Stomach smooth muscle (tissue), 2 donors: ENCODE results near the gene ADORA2A.

Experiments used
- H3K27ac ChIP-seq: one replicate; pipeline ENCODE4 v1.7.0; 2013; ENCODE audit warnings: mild to moderate bottlenecking, low read length, inconsistent platforms
- H3K27me3 ChIP-seq, 2 donors: one replicate each; pipeline ENCODE4 v1.7.0; 2013; ENCODE audit warnings: low read length in 2 of 2; ENCODE audit not compliant: insufficient read depth in 2 of 2, control insufficient read depth in 1 of 2
- H3K36me3 ChIP-seq, 2 donors: one replicate each; pipeline ENCODE4 v1.7.0; 2013; ENCODE audit warnings: low read length in 2 of 2; ENCODE audit not compliant: control insufficient read depth in 2 of 2, insufficient read depth in 2 of 2
- H3K4me1 ChIP-seq: one replicate; pipeline ENCODE4 v1.7.0; 2013; ENCODE audit warnings: low read length; ENCODE audit not compliant: control insufficient read depth, insufficient read depth
- H3K4me3 ChIP-seq, 2 donors: one replicate each; pipeline ENCODE4 v1.7.0; 2013; ENCODE audit warnings: low read length in 2 of 2
- H3K9ac ChIP-seq, 2 donors: one replicate each; pipeline ENCODE4 v1.7.0; 2013; ENCODE audit warnings: low read length in 2 of 2, mild to moderate bottlenecking in 1 of 2
- H3K9me3 ChIP-seq, 2 donors: one replicate each; pipeline ENCODE4 v1.7.0; 2013; ENCODE audit warnings: low read length in 2 of 2; ENCODE audit not compliant: control insufficient read depth in 2 of 2
- donor health status: healthy.
- donor health status: Pancreatic carcinoma.

ADORA2A gene

GRCh38 chr22:24412274-24412673 is 15.1 kb upstream of the ADORA2A start:
- no peak overlapping the region for H3K27ac ChIP-seq
- no peaks in the 10 kb centered on the region for H3K27me3 ChIP-seq
- H3K9me3 ChIP-seq, result no peaks in the 10 kb centered on the region
- H3K36me3 ChIP-seq, result peaks cover 13 to 29% of the 10 kb centered on the region in 2 donors
- peaks cover 10% of the 10 kb centered on the region for H3K4me1 ChIP-seq
- H3K4me3 ChIP-seq, result no peak overlapping the region
- H3K9ac ChIP-seq, result no peak overlapping the region

GRCh38 chr22:24413271-24413670 is 14.1 kb upstream of the ADORA2A start:
- H3K4me3 ChIP-seq, result no peak overlapping the region
- peaks cover 12 to 29% of the 10 kb centered on the region in 2 donors for H3K36me3 ChIP-seq
- H3K27ac ChIP-seq, result no peak overlapping the region

GRCh38 chr22:24413736-24414385 is 13.5 kb upstream of the ADORA2A start:
- peaks cover under 1% of the 10 kb centered on the region for H3K4me1 ChIP-seq
- no peaks in the 10 kb centered on the region for H3K9me3 ChIP-seq
- no peak overlapping the region for H3K27ac ChIP-seq
- no peak overlapping the region for H3K4me3 ChIP-seq
- H3K27me3 ChIP-seq, result no peaks in the 10 kb centered on the region
- no peak overlapping the region for H3K9ac ChIP-seq
- H3K36me3 ChIP-seq, result peaks cover 10 to 29% of the 10 kb centered on the region in 2 donors

More at GRCh38 chr22:24413271-24413670, 14.1 kb upstream of the ADORA2A start:
- Histone ChIP-seq H3K9ac (no peak overlapping the region), H3K9me3 (no peaks in the 10 kb centered on the region), H3K27me3 (no peaks in the 10 kb centered on the region), H3K4me1 (peaks cover 5% of the 10 kb centered on the region)

GRCh38 chr22:24414523-24414922 is 12.9 kb upstream of the ADORA2A start:
- no peak overlapping the region for H3K27ac ChIP-seq
- peaks cover 10 to 29% of the 10 kb centered on the region in 2 donors for H3K36me3 ChIP-seq
- H3K9ac ChIP-seq, result no peak overlapping the region
- no peaks in the 10 kb centered on the region for H3K9me3 ChIP-seq
- H3K4me3 ChIP-seq, result no peak overlapping the region
- no peaks in the 10 kb centered on the region for H3K4me1 ChIP-seq
- H3K27me3 ChIP-seq, result no peaks in the 10 kb centered on the region

GRCh38 chr22:24414984-24415945 is 12.1 kb upstream of the ADORA2A start:
- Histone ChIP-seq H3K36me3 (peaks cover 10 to 29% of the 10 kb centered on the region in 2 donors), H3K4me1 (no peaks in the 10 kb centered on the region), H3K27me3 (no peaks in the 10 kb centered on the region), H3K9me3 (no peaks in the 10 kb centered on the region), H3K27ac (no peak overlapping the region), H3K4me3 (no peak overlapping the region), H3K9ac (no peak overlapping the region)

GRCh38 chr22:24416095-24416494 is 11.3 kb upstream of the ADORA2A start:
- H3K9me3 ChIP-seq, result no peaks in the 10 kb centered on the region
- H3K36me3 ChIP-seq, result peaks cover 10 to 29% of the 10 kb centered on the region in 2 donors
- no peak overlapping the region for H3K4me3 ChIP-seq
- peaks cover 3% of the 10 kb centered on the region for H3K4me1 ChIP-seq
- no peaks in the 10 kb centered on the region for H3K27me3 ChIP-seq
- H3K27ac ChIP-seq, result no peak overlapping the region
- no peak overlapping the region for H3K9ac ChIP-seq

- Histone ChIP-seq H3K27me3 (peaks cover 0 to 2% of the 10 kb centered on the region in 2 donors), H3K36me3 (peaks cover 8 to 28% of the 10 kb centered on the region in 2 donors), H3K4me3 (no peak overlapping the region), H3K27ac (no peak overlapping the region), H3K9me3 (no peaks in the 10 kb centered on the region), H3K4me1 (peaks cover 4% of the 10 kb centered on the region), H3K9ac (no peak overlapping the region)
These were observed 10.8 kb upstream of the ADORA2A start for GRCh38 chr22:24416611-24417010.

- peaks cover 6 to 25% of the 10 kb centered on the region in 2 donors for H3K36me3 ChIP-seq
- no peak overlapping the region for H3K9ac ChIP-seq
- no peak overlapping the region for H3K27ac ChIP-seq
- H3K27me3 ChIP-seq, result peaks cover 0 to 4% of the 10 kb centered on the region in 2 donors
- H3K9me3 ChIP-seq, result no peaks in the 10 kb centered on the region
- no peak overlapping the region for H3K4me3 ChIP-seq
- peaks cover 7% of the 10 kb centered on the region for H3K4me1 ChIP-seq
These were observed 10.2 kb upstream of the ADORA2A start for GRCh38 chr22:24417200-24417599.

GRCh38 chr22:24417901-24418641 is 9.3 kb upstream of the ADORA2A start:
- Histone ChIP-seq H3K27ac (no peak overlapping the region), H3K9me3 (no peaks in the 10 kb centered on the region), H3K27me3 (peaks cover 0 to 4% of the 10 kb centered on the region in 2 donors), H3K4me1 (peaks cover 12% of the 10 kb centered on the region), H3K36me3 (peaks cover 6 to 19% of the 10 kb centered on the region in 2 donors), H3K4me3 (no peak overlapping the region), H3K9ac (no peak overlapping the region)

GRCh38 chr22:24418786-24419474 is 8.5 kb upstream of the ADORA2A start:
- Histone ChIP-seq H3K4me1 (peaks cover 16% of the 10 kb centered on the region), H3K36me3 (peaks cover 2 to 16% of the 10 kb centered on the region in 2 donors), H3K9ac (no peak overlapping the region), H3K4me3 (no peak overlapping the region), H3K27ac (no peak overlapping the region), H3K9me3 (no peaks in the 10 kb centered on the region), H3K27me3 (peaks cover 0 to 4% of the 10 kb centered on the region in 2 donors)
